OCI-LY3 (cell line): ENCODE data around the gene FYN.

Experiments used
- EZH2phosphoT487 ChIP-seq: fragments of 200-600 bp; shearing (Covaris generic); IDR thresholded peaks from 2 replicates; pipeline ENCODE4 v1.6.1; 2018; ENCODE audit warnings: antibody characterized with exemption, mixed run types, low read depth
- TF ChIP-seq, protein P1 (sequence below): fragments of 200-600, 300-600 bp; sonication (generic); IDR thresholded peaks from 2 replicates; pipeline ENCODE4 v1.5.1; 2014; ENCODE audit warnings: antibody characterized with exemption, low read length, low read depth

DNA sequence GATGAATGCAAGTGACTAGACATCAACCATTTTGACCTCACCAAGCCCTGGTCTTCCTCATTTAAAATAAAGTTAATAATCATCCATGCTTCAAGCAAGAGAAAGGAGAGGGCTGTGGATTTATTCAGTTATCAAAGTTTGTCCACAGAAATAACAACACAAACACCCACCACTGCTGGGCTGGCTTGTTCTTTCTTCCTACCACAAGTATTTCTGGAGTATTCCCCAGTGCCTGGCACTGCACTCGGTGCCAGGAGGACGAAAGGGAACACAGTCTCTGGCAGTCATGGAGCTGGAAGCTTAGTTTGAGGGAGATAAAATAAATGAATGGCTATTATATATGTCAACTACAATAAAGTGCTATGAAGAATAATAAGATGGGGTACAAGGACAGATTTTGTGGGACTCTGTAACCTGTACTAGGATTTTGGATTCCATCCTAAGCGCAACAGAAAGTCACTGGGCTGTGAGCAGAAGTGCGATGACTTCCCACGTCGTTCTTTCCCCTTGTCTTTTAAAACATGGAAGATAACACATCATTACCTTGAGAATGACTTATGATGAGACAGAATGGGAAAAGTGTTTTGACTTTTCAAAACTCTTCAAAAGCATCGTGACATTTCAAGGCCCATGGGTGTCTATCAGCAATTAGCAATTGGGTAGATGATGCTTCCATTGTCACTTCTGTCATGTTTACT is 193.1 kb downstream of the FYN start:
- TF ChIP-seq, protein P1, sequence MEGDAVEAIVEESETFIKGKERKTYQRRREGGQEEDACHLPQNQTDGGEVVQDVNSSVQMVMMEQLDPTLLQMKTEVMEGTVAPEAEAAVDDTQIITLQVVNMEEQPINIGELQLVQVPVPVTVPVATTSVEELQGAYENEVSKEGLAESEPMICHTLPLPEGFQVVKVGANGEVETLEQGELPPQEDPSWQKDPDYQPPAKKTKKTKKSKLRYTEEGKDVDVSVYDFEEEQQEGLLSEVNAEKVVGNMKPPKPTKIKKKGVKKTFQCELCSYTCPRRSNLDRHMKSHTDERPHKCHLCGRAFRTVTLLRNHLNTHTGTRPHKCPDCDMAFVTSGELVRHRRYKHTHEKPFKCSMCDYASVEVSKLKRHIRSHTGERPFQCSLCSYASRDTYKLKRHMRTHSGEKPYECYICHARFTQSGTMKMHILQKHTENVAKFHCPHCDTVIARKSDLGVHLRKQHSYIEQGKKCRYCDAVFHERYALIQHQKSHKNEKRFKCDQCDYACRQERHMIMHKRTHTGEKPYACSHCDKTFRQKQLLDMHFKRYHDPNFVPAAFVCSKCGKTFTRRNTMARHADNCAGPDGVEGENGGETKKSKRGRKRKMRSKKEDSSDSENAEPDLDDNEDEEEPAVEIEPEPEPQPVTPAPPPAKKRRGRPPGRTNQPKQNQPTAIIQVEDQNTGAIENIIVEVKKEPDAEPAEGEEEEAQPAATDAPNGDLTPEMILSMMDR, result no peak
- no peak for TF ChIP-seq EZH2phosphoT487
